Measurements from ENCODE around the gene ARHGAP18.

ARHGAP18 gene

DNA sequence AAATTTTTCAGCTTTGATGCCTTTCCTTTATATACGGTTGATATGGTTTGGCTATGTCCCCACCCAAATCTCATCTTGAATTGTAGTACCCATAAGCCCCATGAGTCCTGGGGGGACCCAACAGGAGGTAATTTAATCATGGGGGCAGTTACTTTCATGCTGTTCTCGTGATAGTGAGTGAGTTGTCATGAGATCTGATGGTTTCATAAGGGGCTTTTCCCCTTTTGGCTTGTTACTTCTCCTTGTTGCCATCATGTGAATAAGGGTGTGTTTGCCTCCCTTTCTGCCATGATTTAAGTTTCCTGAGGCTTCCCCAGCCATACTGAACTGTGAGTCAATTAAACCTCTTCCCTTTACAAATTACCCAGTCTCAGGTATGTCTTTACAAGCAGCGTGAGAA lies 66.8 kb downstream of the ARHGAP18 start:
- DNase-seq (ENCODE audit: low read depth): no peak

DNA sequence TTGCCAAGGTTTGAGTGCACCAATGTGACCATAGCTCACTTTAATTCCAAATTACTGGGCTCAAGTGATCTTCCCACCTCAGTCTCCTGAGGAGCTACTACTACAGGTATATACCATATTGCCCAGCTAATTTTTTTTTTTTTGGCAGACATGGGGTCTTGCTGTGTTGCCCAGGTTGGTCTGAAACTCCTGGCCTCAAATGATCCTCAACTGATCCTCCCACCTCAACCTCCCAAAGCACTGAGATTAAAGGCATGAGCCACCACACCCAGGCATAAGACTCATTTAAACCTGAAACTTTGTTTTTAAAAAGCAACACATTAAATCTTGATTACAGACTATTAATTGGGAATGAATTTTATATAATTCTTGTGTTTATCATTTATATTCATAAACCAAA lies 67.7 kb downstream of the ARHGAP18 start:
- no peak for DNase-seq (ENCODE audit: low read depth)

DNA sequence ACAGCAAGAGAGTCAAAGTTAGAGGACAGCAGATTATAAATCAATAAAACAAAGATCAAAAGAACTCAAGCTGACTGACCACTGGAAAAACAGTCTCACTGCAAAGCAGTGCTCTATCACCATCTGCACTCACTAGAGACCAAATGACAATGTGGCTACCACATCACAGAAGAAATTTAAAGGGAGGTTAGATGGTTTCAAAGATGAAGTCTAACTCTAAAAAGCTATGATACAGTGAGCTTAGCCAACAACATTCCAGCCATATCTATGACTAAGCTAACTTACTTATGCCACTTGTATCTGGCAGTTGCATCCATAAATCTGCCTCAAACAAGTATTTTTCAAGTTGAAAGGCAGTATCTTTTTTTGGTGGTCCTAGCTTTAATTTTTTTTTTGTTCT lies 68.6 kb downstream of the ARHGAP18 start:
- no peak for DNase-seq (ENCODE audit: low read depth)

DNA sequence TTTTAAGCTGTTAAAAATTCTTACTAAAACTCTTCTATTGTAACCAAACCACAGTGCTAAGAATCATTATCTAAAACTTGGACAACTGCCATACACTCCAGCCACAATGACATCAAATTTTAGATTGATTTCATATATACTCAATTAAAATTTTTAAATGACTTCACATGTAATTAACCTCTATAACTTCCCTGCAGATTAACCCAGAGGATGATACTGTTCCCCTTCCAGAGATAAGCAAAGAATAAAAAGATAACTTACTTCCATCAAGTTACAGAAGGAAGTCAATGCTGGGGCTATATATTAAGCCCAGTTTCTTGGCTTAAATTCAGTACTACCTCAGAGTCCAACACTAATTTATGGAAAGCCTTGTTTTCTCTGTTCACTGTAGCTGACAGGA lies 71.3 kb downstream of the ARHGAP18 start:
- DNase-seq (ENCODE audit: low read depth): no peak

DNA sequence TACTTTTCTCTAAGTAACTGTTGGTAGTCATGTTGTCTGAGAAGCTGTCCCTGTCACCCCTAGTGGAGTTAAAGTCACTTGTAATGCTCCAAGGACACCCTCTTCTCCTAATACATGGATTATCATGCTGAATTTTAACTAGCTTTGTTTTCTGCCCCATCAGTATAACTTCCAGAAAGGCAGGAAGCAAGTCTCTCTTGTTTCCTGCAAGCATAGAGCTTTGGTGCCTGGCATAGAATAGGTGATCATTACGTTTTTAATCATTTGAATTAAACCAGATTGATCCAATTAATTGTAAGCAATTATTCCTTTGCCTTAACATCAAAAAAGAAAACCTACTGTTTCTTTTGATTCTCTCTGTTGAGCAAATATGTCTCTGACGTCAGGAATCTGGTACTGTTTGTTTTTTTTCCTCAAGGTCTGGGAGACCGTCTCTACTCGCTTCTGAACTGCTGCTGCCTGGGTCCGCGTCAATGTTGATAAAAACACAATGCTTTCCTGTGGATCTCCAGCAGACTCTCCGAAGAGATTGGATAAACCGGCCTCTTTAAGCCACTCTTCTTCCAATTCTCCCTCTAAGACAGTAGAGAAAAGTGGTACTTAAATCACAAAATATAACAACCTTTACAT lies 71.8 kb downstream of the ARHGAP18 start:
- no peak for DNase-seq (ENCODE audit: low read depth)

DNA sequence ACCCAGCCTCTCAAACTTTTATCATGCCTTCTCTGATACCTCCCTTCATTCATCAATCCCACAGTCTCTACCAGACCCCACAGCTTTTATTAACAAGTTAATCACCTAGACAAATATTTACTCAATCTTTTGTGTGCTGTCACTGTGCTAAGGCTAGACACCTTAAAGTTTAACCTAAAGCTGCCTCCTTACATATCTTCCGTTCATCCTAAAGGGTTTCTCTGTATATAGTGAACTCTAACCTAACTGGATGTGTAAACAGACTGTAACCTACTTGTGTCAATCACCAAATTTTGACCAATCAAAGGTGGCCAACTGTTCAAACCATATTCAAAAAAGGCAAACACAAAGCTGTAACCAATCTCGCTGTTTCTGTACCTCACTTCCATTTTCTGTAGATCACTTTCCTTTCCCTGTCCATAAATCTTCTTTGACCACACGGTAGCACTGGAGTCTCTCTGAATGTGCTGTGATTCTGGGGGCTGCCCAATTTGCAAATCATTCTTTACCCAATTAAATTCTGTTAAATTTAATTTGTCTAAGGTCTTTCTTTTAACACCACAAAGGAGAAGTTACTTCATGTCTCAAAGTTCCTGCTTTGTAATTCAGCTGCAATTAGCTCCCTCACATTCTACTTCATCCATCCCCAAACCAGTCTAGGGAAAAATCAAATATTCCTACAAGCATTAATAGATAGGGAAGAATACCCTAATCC lies 72.5 kb downstream of the ARHGAP18 start:
- DNase-seq (ENCODE audit: low read depth): no peak

DNA sequence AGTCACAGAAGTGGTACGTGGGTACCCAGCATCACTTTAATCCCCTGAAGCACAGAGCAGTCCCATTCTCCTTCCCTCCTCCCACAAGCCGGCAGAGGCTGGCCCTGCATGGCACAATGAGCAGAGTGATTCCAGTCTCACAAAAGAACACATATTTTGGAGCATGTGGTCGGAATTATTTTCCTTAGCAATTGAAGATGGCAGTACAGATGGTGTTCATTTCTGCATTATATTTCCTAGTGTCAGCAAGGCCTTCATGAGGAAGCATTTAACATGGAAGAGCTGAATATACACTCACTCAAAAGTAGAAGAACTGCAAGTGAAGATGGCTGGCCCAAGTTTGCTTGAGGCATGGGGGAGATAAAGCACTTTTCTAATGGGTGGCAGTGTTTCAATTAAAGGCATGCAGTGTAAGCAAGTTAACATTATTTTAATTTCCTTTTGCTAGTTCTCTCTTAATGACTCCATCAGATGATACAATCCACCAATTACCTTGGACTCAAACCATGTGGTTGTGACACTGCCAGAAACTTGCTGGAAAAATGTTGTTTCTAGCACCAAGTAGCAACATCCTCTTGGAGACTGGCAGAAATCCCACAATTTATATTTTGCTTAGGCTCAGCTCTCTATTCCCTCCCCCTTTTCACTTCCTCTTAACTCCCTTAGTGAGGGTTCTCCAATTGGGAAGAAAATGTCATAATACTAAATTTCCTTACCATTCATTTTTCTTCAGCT lies 74.4 kb downstream of the ARHGAP18 start:
- DNase-seq (ENCODE audit: low read depth): peak; percentile 76

DNA sequence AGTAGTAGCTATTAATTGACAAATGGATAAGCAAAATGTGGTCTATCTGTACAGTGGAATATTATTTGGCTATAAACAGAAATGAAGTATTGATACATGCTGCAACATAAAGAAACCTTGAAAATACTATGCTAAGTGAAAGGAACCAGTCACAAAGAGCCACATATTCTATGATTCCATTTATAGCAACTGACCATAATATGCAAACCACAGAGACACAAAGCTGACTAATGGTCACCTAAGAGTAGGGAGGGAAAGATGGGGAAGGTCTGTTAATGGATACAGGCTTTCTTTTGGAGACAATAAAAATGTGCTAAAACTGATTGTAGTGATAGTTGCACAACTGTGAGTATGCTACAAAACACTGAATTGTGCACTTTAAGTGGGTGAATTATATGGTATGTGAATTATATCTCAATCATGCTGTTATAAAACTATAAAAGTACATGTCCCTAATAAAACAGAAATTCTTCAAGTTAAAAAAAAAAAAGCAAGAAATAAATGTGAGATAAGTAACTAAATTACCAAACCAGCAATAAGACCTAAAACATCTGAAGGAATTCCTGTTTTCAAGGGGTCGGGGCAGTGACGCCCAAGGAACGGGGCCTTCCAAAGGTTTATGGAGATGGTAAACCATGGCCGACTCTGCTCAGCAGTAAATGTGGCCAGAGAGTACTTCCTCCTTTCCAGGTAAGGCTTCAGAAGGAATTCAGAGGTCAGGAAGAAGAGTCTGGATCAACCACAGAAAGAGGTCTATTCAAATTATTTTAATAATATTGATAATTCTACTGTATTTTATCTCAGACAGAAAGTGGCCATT lies 75.4 kb downstream of the ARHGAP18 start:
- no peak for DNase-seq (ENCODE audit: low read depth)

DNA sequence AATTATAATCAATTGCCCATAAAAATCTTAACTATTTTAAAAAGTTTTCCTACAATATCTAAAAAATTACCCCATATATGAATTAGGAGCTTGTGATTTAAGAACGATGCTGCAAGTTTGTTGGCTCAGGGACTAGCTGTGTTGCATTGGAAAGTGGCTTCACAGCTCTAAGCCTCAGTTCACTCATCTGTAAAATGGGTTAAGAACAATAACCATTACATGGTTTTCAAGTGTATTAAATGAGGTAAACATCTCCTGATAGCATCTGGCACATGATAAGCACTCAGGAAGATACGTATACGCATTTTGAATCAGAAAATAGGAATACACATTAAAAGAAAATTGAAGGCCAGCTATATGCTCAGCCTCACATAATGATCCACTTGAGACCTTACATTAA lies 76.4 kb downstream of the ARHGAP18 start:
- DNase-seq (ENCODE audit: low read depth): no peak

DNA sequence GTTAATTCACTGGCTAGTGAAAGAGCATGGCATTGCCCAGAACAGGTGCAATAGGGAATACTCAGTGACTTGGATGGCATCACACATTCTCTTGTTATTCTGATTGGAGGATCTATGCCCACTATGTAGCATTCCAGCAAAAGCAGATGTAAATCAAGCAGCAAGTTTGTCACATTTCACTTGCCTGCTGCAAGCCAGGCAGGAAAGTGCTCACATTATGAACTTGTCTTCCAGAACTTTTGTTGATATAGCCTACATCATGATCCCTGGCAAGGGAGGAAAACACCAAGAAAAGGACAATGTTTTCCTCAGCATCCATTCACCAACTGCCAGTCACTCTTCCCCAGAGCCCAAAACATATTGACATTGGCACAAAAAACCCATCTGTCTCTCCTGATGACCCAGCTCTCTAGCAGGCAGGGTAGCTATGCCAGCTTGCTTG lies 77.8 kb downstream of the ARHGAP18 start:
- DNase-seq (ENCODE audit: low read depth): no peak

DNA sequence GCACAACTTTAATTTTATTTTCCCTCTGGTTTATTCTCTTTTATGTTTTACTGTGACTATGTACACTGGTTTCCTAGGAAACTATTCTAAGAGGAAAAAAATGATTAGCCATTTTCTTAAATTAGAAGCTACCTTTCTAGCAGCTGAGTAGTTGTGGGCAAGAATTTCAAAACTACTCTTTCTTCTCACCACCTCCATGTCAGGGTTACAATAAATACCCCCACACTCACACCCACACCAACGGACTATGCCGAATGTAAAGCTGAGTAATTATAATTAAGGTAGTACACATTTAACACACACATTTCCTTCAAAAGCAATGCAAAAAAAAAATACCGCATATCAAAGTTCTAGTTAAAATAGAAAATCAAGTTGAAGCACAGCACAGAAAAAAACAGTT lies 78.9 kb downstream of the ARHGAP18 start:
- no peak for DNase-seq (ENCODE audit: low read depth)

DNA sequence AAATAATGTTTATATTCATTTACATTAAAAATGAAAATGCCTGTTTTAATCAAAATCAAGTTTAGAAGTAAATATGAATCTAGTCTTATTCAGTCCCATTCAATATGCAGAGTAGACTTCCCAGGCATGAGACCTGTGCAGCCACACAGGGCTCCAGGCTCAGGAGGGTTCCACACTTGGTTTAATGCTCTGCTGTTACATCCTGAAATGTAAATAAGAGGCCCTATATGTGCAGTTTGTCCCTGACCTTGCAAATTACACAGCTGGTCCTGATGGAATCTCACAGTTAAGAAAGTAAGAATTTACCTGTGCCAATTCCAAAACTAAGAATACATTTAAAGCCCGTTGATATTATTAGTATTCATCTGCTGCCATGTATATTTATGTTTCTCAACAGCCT lies 79.4 kb downstream of the ARHGAP18 start:
- DNase-seq (ENCODE audit: low read depth): no peak

DNA sequence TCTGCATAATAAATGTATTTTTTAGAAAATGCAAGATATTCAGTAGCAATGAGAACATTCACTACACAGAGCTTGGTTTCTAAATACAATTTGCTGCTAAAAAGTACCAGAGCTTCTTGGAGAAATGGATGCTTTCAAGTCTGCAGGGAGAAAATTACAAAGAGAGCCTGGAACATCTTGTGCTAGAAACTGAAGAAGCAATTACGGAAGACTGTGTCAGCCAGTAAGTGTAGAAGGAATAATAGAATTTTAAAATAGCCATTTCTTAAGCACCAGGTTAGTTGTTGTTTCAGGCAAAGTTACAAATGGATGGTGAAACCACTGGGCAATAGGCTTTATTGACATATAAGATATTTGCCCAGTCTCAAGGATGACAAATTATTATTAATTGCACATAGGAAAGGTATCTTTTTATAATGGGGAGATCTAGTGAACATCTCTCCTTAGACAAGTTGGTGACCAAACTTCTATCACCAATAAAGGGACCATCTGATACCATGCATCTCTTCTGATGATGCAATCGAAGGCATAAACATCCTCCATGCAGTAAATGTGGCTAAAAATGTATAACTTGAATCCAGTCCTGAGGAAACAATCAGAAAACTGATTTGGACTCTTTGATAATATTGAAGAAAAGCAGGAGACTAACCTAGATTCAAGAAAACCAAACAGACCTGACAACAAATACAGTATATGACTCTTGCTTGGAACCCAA lies 81.7 kb downstream of the ARHGAP18 start:
- DNase-seq (ENCODE audit: low read depth): no peak

DNA sequence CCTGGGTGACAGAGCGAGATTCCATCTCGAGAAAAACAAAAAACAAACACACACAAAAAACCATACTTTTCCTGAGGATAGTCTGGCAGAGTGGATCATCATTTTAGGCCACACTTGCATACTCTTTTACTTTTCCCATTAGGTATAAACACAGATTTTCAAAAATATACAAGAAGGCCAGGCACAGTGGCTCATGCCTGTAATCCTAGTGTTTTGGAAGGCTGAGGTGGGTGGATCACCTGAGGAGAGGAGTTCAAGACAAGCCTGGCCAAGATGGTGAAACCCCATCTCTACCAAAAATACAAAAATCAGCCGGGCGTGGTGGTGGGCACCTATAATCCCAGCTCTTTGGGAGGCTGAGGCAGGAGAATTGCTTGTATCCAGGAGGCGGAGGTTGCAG lies 85.5 kb downstream of the ARHGAP18 start:
- no peak for DNase-seq (ENCODE audit: low read depth)

DNA sequence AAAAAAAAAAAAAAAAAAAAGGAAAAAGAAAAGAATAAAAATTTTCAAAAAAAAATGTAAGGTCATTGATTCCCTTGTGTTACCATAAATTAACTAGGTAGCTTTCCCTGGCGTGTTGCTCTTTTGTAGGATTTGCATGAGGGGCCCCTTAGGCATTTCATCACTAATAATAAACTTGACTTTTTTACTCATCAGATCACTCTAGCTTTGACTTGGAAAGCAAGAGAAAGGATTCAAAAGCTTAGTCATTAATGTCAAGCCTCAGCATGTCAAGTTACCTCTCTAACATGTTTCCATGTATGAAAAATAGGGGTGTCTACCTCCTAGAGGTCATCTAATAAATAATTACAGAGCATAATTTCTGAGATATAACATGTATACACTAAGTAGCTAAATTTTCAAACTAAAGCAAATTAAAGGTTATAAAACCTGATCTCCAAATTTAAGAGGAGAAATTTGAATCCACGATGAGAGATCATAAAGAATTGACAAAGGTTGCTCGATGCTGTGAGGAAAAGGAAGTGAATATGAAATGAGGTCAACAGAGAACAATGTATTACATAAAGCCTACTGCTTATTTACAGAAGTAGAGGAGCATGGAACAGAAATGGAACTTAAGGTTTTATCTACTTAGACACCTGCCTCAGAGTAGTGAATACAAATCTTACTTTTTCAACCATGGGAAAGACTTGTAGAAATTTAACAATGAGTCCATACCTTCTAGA lies 86.8 kb downstream of the ARHGAP18 start:
- DNase-seq (ENCODE audit: low read depth): no peak

DNA sequence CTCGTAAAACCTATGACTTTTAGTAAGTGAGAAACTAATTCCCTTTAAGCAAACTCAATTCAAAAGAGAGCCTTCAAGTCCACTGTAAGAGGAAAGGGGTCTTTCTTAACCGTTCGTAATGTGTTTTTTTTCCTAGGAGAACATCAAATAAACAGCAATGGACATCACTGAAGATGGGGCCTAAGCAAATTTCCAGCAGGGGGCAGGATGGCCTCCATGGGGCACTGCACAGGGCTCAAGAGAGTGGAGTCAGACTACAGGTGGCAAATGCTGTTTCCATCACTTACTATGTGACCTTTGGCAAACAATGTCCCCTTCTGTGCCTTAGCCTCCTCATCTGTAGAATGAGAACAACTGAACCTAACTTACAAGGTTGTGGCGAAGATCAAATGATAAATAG lies 88.7 kb downstream of the ARHGAP18 start:
- no peak for DNase-seq (ENCODE audit: low read depth)

DNA sequence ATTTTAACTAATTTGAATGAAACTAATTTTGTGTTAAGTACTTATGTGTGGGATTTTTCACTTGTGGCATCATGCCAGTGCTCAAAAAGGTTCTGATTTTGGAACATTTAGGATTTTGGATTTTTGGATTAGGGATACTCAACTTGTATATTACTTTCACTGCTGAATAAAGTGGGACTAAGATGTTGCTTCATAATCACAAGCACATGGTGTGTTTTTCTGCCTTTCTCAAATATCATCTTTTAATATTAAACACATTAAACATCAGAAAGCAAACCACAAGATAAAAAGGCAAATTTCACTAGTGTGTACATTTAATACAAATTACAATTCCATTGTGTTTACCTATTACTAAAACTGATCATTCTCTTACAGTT lies 89.8 kb downstream of the ARHGAP18 start:
- no peak for DNase-seq (ENCODE audit: low read depth)

DNA sequence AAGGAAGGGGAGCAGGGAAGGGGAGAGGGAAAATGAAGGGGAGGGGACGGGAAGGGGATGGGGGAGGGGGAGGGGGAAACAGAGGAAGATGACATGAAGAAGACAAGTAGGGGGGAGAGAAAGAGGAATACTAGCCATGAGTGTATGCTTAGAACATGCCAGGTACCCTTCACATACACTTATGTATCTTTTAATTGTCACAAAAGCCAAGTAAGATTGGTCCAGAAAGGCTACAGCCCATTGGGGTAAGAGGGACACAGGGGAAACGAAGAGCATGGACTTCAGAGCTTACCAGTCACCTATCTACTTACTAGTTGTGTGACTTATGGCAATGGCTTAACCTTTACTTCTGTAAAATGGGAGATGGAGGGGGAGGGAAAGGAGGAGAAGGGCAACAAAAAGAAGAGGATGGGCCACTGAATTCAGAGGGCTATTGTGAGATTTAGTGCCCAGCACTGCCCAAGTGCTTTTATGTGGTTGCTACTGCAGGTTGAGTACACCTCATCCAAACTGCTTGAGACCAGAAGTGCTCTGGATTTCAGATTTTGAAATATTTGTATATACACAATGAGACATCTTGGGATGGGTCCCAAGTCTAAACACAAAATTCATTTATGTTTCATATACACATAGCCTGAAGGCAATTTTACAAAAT lies 90.3 kb downstream of the ARHGAP18 start:
- no peak for DNase-seq (ENCODE audit: low read depth)

DNA sequence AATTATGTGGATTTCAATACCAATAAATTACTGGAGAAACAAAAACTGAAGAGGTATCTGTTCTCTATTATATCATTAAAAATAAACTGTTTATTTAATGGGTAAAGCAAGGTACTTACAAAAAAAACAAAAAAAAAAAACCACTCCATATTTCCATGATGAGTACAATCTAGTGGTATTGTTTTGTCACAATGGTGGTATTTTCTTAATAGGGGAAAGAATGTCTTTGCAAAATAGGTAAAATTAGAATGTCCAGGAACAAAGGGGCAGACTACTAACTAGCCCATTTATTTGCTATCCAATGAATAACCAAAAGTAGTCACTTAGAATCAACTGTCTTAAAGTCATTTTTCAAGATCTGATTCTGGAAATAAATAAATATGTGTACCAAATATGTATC lies 92.0 kb downstream of the ARHGAP18 start:
- DNase-seq (ENCODE audit: low read depth): no peak

DNA sequence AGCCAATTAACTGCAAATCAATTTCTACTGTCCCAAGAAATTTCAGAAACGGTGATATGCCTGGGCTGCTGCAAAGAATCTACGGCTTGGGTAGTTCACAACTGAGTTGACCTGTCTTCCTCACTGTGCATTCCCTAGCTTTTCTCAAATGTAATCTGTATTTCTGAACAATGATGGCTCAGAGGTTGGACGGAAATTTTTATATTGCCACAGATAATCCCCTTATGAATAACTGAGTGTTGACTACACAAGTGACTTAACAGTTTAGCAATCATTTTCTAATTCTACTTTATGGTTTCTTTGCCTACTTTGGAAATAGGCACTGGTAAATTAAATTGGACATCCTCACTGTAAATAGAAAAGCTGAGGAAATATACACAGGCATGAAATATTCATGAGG lies 94.5 kb downstream of the ARHGAP18 start:
- no peak for DNase-seq (ENCODE audit: low read depth)

DNA sequence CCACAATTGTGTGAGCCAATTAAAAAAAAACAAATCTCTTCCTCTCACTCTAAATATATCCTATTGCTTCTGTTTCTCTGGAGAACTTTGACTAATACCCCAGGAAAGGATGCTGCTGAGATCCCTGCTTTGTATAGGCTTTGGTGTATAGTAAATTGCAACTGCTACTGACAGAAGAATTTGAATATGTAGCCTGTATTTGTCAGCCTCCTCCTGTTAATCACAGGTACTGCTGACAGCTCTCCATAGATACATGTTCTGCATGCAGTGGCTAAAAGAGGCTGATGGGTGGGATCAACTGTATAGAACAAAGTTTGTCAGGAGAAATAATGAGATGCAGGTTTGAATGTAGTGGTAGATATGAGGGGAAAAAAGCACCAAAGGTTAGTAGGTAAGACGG lies 95.0 kb downstream of the ARHGAP18 start:
- DNase-seq (ENCODE audit: low read depth): no peak

All from GM04504 (cell line).